Measurements from ENCODE around the gene LMO1. TPM values are rescaled to one million over a fixed set of nuclear protein-coding genes. Genes with fewer than 3 reads are reported as not detected.

Gene LMO1
- polyA plus RNA-seq, 1 of the 3 experiments (the other 2 are of a cell fraction), result 0.12 TPM

DNA sequence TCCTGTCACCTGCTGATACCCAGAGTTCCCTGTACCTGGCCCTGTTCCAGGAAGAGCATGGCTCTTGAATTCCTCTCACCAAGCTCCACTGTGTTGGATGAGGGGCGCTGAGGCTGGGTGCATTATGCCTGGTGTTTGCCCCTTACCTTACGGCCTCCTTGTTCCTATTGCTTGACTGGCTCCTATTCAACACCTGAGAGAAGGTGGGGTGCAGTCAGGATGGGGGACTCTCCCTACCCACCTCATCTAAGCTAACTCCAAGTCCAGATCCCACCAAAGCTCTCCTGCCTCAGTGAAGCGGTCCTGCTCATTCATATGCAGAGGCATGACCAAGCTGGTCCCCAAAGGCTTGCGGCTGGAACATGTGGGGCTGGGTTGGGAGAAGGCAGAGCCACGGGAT, 59.1 kb downstream of the LMO1 start (continued):
- TF ChIP-seq CTCF (IDR thresholded peaks at IDR 0.05), result no peak

DNA sequence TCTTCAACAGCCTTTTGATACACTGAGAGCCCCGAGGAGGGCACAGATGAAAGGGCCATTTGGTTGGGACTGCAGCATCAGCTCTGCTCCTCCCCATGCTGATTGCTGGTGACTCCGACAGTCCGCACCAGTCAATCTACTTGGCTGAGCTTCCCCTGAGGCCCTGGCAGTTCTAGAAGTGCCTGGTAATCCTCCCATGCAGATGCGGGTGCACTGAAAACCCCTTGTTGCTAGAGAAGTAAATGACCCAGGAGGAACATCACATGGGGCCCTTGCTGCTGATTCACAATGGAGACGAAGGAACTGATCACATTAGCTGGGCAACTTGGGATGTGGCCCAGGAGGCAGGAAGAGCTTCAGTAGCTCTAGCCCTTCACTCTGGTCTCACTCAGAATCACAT, 59.7 kb downstream of the LMO1 start:
- no peak overlapping the region for H3K27ac ChIP-seq (ENCODE audit: low read depth in 2 of 2, low read length in 1 of 2)
- CTCF ChIA-PET, result interaction anchor here (0.7 to 4.2 kb wide), 11 partner anchors 9 to 309 kb away, joined by 3 to 46 read pairs (median 4); partner anchors contain the start of gene LMO1
- no peaks in the 10 kb centered on the region for H3K9me3 ChIP-seq
- H3K4me3 ChIP-seq (ENCODE audit: low read depth in 2 of 2, low read length in 1 of 2), result no peak overlapping the region
- H3K4me2 ChIP-seq, result no peak overlapping the region
- TF ChIP-seq TCF12 (IDR thresholded peaks at IDR 0.05) (no peak), TEAD4 (IDR thresholded peaks at IDR 0.05; ENCODE audit: borderline replicate concordance, insufficient read depth) (no peak), RXRA (IDR thresholded peaks at IDR 0.05; ENCODE audit: borderline replicate concordance, low read depth) (no peak), NRF1 (IDR thresholded peaks at IDR 0.05; ENCODE audit: low read depth, low read length) (no peak), IRF3 (IDR thresholded peaks at IDR 0.05; ENCODE audit: low read depth, low read length) (no peak), GATA2 (CRISPR knock-in tag; IDR thresholded peaks at IDR 0.05) (no peak), POLR2AphosphoS5 (IDR thresholded peaks at IDR 0.05; ENCODE audit: low read depth, low read length) (no peak)
- POLR2A ChIA-PET, result no interaction called here
- H3K79me2 ChIP-seq (ENCODE audit: insufficient read depth), result no peaks in the 10 kb centered on the region
- DNase-seq, result no peak
- no peaks in the 10 kb centered on the region for H4K20me1 ChIP-seq (ENCODE audit: insufficient read depth)
- 53% methylated on average over 4 of the region's 5 CpGs for WGBS (ENCODE audit: low lambda C conversion rate)
- H3F3A ChIP-seq (replicated peaks; ENCODE audit: insufficient read depth), result no peaks in the 10 kb centered on the region
- no peaks in the 10 kb centered on the region; the same call in 1 of the 2 replicates for H3K27me3 ChIP-seq (ENCODE audit: insufficient read depth)
- H3K4me1 ChIP-seq (ENCODE audit: control insufficient read depth in 1 of 2, insufficient read depth in 2 of 2, low read depth in 1 of 2, low read length in 1 of 2), result peaks cover 0 to 27% of the 10 kb centered on the region in 2 experiments; a peak in 2 of 4 replicates
- H3K9me2 ChIP-seq, result no peaks in the 10 kb centered on the region
- H2AFZ ChIP-seq (ENCODE audit: low read depth), result no peak overlapping the region
- H3K36me3 ChIP-seq (replicated peaks in 1 of 2; ENCODE audit: control insufficient read depth in 1 of 2, insufficient read depth in 2 of 2, low read length in 1 of 2), result no peaks in the 10 kb centered on the region
- no peak overlapping the region for H3K9ac ChIP-seq

DNA sequence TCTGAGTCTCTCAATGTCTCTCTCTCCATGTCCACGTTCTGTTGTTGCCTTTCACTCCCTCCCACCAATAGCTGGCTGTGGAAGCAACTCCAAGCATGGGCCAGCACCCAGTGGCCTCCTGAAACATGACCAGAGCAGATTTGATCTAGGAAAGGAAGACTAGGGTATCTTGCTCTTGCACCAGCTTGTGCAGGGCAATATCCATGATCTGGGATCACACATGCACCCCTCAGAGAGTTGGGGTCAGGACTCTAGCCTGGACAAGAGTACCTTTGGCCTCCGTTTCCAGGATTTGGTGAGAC, 60.3 kb downstream of the LMO1 start:
- H3K9ac ChIP-seq, result no peak overlapping the region
- no peaks in the 10 kb centered on the region for H4K20me1 ChIP-seq (ENCODE audit: insufficient read depth)
- H3K4me3 ChIP-seq (ENCODE audit: low read depth in 2 of 2, low read length in 1 of 2), result no peak overlapping the region
- 48% methylated on average over 2 of the region's 2 CpGs for WGBS (ENCODE audit: low lambda C conversion rate)
- H3K4me2 ChIP-seq, result no peak overlapping the region
- no peak overlapping the region for H3K27ac ChIP-seq (ENCODE audit: low read depth in 2 of 2, low read length in 1 of 2)
- ChIA-PET CTCF (interaction anchor here (0.9 to 4.2 kb wide), 4 partner anchors 10 to 60 kb away, joined by 3 to 46 read pairs (median 10); partner anchors contain the start of gene LMO1), POLR2A (no interaction called here)
- no peaks in the 10 kb centered on the region for H3K9me3 ChIP-seq
- H3K4me1 ChIP-seq (ENCODE audit: control insufficient read depth in 1 of 2, insufficient read depth in 2 of 2, low read depth in 1 of 2, low read length in 1 of 2), result peaks cover 0 to 24% of the 10 kb centered on the region in 2 experiments; a peak in 2 of 4 replicates
- no peaks in the 10 kb centered on the region for H3F3A ChIP-seq (replicated peaks; ENCODE audit: insufficient read depth)
- no peak overlapping the region for H2AFZ ChIP-seq (ENCODE audit: low read depth)
- no peaks in the 10 kb centered on the region; the same call in 1 of the 2 replicates for H3K27me3 ChIP-seq (ENCODE audit: insufficient read depth)
- TF ChIP-seq FOSL2 (IDR thresholded peaks at IDR 0.05; ENCODE audit: borderline replicate concordance, low read depth) (no peak), CHD2 (IDR thresholded peaks at IDR 0.05; ENCODE audit: low read length, partially characterized antibody) (no peak), FOXM1 (IDR thresholded peaks at IDR 0.05; ENCODE audit: low read depth) (no peak), MEF2A (IDR thresholded peaks at IDR 0.05; ENCODE audit: borderline replicate concordance, low read depth) (no peak), YY1 (IDR thresholded peaks at IDR 0.05; ENCODE audit: low read depth) (no peak), TEAD4 (IDR thresholded peaks at IDR 0.05; ENCODE audit: borderline replicate concordance, insufficient read depth) (no peak)
- TF ChIP-seq, protein P1, sequence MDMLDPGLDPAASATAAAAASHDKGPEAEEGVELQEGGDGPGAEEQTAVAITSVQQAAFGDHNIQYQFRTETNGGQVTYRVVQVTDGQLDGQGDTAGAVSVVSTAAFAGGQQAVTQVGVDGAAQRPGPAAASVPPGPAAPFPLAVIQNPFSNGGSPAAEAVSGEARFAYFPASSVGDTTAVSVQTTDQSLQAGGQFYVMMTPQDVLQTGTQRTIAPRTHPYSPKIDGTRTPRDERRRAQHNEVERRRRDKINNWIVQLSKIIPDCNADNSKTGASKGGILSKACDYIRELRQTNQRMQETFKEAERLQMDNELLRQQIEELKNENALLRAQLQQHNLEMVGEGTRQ (IDR thresholded peaks at IDR 0.05; ENCODE audit: borderline replicate concordance, low read depth, low read length), result no peak
- no peaks in the 10 kb centered on the region for H3K36me3 ChIP-seq (replicated peaks in 1 of 2; ENCODE audit: control insufficient read depth in 1 of 2, insufficient read depth in 2 of 2, low read length in 1 of 2)
- no peak for DNase-seq
- H3K79me2 ChIP-seq (ENCODE audit: insufficient read depth), result no peaks in the 10 kb centered on the region
- H3K9me2 ChIP-seq, result no peaks in the 10 kb centered on the region
